SHP77 treated with DMSO at 0.1 percent for 48 hours (cell line): ENCODE data around the gene PRDM7.
"Not testable (repeated sequence)": the region's sequence is repeated elsewhere in the genome, so short reads cannot be mapped to it uniquely, and the experiment has no call there.

Source experiments
- DNase-seq: peaks from one replicate; lab custom pipeline; 2025; lab: John Stamatoyannopoulos, UW

The PRDM7 gene

DNA sequence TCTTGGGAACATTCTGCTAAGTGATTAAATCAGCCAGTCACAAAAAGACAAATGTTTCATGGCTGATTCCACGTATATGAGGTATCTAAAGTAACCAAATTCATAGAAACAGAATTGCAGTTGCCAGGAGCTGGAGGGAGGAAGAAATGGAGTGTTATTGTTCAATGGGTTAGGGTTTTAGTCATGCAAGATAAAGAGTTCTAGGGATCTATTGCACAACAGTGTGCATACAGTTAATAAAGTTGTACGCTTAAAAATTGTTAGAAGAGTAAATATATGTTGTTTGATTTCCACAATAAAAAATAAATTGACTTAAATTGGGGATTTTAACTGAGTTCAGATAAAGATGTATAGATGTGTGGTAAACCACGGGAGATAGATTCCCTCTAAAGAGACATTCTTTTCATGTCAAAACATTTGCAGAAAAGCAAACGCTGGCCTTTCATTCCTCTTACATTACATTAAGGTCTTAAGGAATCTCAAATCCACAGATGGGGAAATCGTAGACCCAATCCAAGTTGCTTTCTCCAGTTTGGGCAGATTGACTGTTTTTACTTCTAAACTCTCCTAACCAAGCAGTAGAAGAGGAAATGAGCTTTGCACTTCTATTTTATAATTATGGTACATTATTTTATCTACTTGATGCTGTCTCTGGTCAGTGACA is 4.6 kb downstream of the PRDM7 start:
- no peak for DNase-seq

DNA sequence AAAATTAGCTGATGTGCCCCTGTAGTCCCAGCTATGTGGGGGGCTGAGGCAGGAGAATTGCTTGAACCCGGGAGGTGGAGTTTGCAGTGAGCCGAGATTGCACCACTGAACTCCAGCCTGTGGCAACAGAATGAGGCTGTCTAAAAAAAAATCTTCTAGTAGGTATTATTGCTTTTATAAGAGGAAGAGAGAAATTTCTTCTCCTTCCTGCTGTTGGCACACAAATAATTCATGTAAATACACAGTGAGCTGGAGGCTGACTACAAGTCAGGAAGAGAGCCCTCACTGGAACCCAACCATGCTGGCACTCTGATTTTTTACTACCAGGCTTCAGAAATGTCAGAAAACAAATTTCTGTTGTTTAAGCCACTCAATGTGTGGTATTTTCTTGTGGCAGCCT is 6.7 kb downstream of the PRDM7 start:
- no peak for DNase-seq

DNA sequence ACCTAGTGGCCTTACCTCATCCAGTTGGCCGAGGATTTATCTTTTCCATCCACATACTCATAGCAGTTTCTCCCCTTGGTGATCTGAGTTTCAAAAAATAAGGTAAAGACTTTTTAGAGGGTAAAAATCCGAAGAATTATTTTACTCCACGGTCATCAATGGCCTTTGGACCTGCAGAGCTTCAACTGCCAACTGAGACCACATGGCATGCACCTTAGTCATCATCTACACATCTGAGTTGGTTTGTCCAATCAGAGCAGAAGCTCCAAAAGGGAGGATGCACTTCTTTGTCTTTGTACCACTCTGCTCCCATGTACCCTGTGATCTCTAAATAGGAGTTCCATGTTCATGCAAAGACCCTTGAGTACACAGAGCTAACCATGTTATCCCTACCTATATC is 15.7 kb downstream of the PRDM7 start:
- DNase-seq = no peak

DNA sequence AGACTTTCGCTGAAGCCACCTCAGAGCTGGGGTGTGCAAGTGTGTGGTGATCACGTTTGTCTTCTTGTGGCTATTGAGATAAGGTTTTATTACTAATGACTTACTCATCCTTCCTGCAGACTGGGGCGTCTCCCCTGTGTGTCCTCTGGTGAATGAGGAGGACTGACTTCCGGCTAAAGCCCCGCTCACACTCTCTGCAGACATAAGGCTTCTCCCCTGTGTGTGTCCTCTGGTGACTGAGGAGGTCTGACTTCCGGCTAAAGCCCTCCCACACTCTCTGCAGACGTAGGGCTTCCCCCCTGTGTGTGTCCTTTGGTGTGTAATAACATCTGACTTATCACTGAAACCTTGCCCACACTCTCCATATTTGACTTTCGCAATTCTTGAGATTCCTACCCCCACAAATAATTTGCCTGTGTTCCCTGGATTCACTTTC is 19.4 kb downstream of the PRDM7 start:
- DNase-seq = no peak

DNA sequence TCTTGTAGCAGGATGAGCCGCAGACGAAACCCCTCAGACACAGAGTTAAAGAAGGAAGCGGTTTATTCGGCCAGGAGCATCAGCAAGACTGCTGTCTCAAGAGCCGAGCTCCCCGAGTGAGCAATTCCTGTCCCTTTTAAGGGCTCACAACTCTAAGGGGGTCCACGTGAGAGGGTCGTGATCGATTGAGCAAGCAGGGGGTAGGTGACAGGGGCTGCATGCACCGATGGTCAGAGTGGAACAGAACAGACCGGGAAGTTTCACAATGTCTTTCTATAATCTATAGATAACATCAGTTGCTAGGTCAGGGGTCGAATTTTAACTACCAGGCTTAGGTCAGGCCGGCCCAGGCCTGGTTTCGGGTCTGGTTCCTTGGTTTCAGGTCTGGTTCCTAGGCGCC is 20.6 kb downstream of the PRDM7 start:
- not testable (repeated sequence) for DNase-seq

DNA sequence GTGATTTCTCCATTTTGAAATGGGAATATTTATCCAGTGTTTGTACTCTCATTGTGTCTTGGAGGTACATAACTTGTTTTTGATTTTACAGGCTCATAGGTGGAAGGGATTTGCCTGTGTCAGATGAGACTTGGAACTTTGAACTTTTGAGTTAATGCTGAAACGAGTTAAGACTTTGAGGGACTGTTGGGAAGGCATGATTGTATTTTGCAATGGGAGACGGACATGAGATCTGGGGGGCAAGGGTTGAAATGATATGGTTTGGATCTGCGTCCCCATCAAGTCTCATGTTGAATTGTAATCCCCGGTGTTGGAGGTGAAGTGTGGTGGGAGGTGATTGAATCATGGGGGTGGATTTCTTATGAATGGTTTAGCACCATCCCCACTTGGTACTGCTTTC is 21.8 kb downstream of the PRDM7 start:
- no peak for DNase-seq

DNA sequence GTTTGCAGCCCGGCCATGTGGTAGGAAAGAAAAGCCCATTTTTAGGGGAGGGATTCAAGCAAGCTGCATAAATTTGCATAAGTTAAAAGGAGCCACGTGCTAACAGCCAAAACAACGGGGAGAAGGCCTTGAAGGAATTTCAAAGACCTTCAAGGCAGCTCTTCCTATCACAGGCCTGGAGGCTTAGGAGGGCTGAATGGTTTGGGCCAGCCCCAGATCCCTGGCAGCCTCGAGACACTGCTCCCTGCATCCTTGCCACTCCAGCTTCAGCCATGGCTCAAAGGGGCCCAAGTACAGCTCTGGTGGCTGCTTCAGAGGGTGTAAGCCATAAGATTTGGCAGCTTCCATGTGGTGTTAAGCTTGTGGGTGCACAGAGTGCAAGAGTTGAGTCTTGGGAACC is 22.6 kb downstream of the PRDM7 start:
- DNase-seq = no peak

DNA sequence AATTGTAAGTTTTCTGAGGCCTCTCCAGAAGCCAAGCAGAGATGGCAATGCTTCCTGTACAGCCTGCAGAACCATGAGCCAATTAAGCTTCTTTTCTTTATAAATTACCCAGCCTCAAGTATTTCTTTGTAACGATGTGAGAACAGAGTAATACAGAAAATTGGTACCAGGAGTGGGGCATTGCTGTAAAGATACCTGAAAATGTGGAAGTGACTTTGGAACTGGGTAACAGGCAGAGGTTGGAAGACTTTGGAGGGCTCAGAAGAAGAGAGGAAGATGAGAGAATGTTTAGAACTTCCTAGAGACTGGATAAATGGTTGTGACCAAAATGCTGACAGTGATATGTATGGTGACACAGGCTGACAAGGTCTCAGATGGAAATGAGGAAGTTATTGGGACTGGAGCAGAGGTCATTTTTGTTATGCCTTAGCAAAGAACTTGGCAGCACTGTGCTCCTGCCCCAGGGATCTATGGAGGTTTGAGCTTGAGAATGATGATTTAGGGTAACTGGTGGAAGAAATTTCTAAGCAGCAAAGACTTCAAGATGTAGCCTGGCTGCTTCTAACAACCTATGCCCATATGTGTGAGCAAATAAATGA is 23.1 kb downstream of the PRDM7 start:
- DNase-seq = no peak

DNA sequence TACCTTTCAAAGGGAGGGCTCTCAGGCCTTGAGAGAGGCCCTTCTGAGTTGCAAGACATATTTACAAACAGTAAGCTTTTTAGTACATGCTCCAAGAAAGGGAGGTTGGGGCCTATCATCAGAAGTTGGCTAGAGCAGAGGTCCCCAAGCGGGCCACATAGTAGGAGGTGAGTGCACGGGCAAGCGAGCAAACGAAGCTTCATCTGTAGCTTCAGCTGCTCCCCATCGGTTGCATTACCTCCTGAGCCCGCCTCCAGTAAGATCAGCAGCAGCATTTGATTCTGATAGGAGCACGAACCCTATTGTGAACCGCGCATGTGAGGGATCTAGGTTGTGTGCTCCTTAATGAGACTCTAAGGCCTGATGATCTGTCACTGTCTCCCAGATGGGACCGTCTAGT is 26.2 kb downstream of the PRDM7 start:
- no peak for DNase-seq

DNA sequence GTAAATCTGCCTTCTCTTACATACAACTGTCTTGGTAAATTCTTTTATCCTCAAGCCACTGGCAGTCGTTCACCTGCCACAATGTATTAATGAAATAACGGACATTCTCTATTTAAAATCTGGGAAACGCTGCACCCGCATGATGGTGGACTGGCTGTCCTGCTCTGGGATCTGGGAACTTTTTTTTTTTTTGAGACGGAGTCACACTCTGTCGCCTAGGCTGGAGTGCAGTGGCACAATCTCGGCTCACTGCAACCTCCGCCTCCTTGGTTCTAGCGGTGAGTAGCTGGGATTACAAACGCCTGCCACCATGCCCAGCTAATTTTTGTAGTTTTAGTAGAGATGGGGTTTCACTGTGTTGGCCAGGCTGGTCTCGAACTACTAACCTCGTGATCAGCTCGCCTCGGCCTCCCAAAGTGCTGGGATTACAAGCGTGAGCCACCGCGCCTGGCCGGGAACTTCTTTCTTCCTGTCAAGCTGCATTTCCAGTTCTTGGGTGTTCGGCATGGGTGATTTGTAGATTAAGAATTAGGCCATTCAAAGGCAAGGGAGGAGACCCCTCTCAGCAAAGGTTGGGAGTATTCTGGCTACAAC is 28.3 kb downstream of the PRDM7 start:
- DNase-seq = no peak

DNA sequence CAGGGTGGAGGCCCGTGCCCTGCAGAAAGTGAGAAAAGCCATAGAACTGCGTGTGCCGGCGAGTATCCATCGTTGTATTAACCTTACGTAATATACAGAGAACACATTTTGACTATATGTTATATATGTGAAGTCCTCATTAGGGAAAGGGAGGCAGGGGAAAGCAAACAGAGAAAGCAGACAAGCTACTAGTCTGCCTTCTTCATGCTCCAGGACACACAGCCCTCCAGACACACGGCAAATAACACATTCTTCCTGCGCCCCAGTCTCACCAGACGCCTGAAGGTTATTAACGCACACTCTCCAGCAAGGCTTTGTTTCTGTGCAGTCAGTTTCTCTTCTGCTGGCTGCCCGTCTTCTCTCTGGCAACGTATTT is 28.8 kb downstream of the PRDM7 start:
- no peak for DNase-seq

DNA sequence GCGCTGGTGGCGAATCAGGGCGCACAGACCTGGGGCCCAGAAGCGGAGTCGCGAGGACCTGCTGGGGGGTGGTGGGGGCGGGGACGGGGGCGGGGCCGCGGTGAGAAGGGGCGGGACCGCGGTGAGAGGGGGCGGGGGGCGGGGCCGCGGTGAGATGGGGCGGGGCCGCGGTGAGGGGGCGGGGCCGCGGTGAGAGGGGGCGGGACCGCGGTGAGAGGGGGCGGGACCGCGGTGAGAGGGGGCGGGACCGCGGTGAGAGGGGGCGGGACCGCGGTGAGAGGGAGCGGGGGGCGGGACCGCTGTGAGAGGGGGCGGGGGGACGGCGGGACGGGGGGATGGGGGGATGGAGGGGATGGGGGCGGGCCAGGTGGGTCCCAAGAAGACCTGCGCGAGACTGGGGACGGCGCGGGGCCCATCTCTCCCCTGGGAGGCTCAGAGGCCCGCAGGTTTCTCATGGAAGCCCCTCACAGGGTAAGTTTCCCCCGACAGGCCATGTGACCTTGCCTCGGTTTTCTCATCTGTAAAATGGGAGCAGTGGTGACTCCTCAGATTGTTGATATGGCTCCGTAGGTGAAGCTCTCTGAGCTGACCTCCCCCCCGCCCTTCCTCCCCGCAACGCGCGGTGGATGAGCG is 29.3 kb downstream of the PRDM7 start:
- no peak for DNase-seq

DNA sequence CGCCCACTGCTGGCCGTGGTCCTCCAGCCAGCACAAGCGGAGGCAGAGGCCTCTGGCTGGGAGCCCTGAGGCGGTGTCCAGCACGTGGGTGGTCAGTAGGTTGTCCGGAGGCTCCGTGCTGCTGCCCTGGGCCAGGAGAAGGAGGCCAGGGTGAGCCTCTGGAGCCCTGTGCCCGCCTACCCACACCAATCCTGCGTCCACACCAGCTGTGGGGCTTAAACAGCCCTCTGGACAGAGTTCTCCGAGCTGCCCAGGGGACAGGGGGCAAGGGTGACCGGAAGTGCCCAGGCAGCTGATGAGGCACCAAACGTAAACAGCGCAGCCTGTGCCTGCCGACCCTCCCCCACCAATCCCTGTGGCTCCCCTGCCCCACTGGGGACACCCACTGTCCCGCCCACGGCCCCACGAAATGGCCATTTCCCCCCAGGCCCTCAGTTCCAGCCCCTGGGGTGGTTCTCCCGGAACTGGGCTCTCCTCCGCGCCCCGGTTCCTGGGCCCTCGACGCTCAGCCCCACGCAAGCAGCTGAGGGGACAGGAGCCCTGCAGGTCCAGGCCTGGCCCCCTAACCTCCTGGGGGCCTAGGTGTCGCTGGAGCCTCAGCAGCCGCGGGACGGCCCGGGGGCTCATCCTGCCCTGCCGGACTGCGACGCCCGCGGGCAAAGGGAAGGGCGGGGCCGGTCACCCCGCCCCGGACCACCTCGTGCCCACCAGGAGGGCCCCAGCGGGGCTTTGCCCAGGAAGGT is 30.0 kb downstream of the PRDM7 start:
- peak; percentile 57 for DNase-seq

DNA sequence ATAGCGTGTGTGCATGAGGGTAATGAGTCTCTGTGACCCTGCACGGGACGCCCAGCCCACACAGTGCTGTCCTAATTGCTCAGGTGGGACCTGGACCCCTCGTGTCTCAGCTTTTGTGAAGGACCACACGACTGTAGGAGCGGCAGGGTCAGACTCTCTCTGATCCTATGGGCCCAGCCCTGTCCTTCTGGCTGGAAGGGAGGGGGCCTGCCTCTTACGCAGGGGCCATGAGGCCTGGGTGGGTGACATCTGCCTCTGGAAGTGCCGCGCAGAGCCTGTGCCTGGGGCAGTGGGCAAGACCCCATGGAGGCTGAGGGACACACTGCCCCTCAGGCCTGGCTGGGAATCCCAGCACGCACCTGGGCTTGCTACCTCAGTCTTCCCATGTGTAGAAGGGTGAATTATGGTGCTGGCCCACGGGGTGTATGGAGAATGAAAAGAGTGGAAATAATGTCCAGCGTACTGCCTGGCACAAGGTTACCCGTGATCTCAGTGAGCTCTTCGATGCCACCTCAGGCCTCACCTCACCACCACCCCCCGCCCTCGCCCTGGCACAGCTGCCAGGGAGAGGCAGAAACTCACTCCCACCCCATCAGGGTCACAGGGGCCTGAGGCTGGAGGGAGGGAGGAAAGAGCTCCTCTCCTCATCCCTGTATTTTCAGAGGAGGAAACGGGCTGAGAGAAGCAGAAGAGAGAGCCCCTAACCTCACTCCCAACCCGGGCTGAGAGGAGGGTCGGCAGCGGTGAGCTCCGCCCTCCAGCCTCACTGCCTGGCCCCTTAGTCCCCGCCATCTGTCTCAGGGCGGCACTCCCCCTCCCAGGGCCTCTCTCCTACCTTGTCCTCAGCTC is 30.8 kb downstream of the PRDM7 start:
- no peak for DNase-seq

DNA sequence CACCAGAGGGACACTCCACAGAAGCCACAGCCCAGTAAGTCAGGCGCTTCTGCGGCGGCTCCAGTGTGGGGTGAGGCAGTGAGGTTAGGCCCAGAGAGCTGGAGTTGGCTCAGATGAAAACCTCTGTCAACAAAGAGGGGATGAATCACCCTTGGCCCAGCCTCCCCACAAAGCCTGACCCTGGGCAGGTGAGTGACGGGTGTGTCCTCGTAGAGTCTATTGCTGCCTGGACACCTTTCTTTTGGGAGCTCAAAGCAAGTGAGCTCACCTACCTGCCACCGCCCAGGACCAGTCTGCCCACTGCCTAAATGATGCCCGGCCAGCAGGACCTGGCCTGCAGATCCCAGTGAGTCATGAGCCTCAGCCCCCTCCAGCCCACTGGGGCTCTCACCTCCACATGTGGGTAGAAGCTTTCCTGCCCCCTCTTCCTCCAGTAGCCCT is 33.0 kb downstream of the PRDM7 start:
- DNase-seq = no peak

DNA sequence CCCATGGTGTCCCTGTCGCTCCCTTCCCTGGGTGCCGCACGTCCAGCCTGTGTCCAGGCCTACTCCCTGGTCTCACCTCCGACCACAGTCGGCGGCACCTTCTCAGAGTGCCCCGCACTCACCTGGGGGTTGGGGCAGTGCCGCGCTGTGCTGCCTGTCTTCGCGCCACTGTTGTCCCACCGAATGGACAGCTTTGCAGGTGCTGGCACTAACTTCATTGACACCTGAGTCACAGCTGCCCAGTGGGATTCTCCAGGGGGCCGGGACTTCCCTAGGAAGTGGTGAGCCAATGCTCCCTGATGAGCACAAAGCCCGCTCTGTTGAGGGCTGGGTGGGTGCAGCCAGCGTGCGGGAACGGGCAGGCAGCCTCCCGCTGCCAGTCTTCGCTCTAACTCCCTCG is 33.6 kb downstream of the PRDM7 start:
- no peak for DNase-seq

DNA sequence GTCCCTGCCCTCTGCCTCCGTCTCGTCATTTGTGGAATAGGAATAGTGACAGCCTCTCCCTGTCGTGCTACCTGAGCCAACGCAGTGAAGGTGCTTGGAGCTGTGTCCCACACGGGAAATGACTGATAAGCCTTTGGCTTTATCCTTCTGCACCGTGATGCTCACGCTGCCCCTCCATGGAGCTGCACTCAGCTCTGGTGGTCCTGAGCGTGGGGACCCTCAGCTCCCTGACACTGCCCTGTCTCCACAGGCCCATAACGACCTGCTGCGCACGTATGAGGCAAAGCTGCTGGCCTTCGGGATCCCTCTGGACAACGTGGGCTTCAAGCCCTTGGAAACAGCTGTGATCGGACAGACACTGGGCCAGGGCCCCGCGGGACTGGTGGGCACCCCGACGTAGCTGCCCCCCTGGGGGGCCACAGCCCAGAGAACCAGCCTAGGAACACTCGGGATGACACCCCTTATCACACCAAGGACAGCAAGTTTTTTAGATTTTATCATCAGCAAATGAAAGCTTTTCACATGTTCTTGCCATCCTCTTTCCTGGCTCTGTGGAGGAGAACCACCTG is 34.1 kb downstream of the PRDM7 start:
- no peak for DNase-seq

DNA sequence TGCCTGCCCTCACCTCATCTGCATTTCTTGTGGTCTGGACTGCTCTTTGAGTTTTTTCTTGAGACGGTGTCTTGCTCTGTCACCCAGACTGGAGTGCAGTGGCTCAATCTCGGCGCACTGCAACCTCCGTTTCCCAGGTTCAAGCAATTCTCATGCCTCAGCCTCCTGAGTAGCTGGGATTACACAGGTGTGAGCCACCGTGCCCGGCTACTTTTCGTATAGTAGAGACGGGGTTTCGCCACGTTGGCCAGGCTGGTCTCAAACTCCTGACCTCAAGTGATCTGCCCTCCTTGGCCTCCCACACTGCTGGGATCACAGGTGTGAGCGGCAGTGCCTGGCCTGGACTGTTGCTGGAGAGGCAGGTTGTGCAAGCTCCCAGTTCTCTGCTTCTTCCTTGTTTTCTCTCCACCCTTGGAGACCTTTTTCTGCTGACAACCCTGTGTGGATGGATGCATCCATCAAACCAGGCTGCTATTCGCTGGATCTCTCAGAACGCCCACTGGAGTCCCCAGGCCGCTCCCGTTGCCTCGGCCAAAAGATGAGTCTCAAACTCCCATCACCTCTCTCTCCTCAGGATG is 35.1 kb downstream of the PRDM7 start:
- DNase-seq = no peak

DNA sequence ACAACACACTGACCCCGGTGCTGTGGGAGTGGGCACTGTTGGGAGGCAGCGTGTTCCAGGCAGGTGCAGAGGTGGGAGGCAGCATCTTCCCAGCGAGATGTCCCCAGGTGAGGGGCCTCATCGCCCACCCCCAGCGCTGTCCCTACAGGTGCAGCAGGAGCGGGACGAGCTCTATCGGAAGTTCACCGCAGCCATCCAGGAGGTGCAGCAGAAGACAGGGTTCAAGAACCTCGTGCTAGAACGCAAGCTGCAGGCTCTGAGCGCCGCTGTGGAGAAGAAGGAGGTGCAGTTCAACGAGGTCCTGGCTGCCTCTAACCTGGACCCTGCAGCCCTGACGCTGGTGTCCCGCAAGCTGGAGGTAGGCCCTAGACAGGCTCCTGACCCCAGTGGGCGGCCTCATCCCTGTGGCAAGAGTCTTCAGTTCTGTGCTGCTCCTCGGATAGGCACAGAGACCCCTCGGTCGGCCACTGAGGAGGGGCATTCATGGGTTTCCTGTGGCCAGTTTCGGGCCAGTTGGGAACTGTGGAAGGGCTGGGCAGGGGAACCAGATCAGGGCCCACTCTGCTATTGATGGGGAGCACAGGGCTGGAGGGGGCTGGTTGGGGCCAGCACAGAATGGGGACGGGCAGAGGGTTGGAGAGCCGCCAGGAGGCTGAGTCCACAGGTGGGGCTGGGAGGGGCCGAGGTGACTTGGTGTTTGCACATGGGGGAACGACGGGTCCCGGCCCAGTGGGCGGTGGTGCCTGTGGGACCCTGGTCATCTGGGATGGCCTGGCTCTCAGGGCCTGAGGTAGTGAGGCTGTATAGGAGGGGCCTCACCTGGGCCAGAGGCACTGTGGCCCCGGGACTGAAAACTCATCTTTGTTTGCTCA is 36.7 kb downstream of the PRDM7 start:
- no peak for DNase-seq

DNA sequence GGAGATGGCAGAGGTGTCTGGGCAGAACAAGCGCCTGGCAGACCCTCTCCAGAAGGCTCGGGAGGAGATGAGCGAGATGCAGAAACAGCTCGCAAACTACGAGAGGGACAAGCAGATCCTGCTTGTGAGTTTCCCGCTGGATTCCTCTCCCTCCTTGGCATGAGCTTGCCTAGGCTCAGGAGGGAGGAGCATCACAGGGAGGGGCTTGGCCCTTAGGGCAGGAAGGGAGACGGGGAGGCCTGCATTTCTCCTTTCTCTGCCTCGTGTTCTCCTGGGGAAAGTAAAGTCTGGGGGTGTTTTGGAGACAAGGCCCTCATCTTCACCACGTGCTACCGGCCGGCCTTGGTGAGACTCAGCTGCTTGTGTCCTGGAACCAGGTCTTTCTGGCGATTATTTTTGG is 39.9 kb downstream of the PRDM7 start:
- no peak for DNase-seq
